HG03175 (cell line): ENCODE results near the gene KANSL1L.

Experiments
- ATAC-seq: cut with Tn5 transposase; IDR thresholded peaks from one replicate; pipeline ENCODE4 v1.9.1; 2021; ENCODE audit warnings: mild to moderate bottlenecking, moderate library complexity; ENCODE audit not compliant: unreplicated experiment

KANSL1L gene

GRCh38 chr2:210092791-210093190 is 78.4 kb downstream of the KANSL1L start:
- no peak for ATAC-seq

DNA sequence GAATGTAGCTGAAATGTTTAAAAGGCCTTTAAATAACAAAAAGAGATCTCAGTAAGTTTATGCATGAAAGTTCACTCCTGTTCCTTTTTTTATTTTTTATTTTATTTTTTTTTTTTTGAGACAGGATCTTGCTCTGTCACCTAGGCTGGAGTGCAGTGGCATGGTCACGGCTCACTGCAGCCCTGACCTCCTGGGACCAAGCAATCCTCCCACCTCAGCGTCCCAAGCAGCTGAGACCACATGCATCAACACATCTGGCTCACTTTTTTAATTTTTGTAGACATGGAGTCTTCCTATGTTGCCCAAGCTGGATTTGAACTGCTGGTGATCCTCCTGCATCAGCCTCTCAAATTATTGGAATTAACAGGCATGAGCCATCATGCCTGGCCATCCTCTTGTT is 84.3 kb downstream of the KANSL1L start:
- ATAC-seq: no peak

- no peak for ATAC-seq
Measured at GRCh38 chr2:210086292-210086691, 84.9 kb downstream of the KANSL1L start.

DNA sequence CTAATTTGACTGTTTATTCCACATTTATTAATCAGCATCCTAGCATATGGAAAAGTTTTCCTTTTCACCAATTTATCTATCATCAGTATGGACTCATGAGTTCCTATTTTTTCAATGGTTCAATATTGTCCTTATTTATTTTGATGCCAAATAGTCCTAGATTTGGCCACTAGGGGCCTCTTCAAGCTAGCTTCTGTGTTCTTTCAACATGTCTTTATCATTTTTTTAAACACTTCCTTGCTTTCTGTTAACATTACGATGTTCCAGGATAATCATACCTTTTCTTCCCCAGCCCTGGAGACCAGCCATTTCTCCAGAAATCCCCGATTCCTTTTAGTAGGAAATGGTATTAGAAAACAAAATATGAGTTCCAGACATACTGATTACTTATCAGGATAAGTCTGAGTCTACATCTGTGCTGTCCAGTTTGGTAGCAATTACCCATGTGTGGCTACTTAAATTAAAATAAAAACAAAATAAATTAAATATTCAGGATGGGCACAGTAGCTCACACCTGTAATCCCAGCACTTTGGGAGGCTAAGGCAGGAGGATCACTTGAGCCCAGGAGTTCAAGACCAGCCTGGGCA is 98.2 kb downstream of the KANSL1L start:
- peak; percentile 80 for ATAC-seq

GRCh38 chr2:210072493-210072892 is 98.7 kb downstream of the KANSL1L start:
- peak; percentile 7 for ATAC-seq

- no peak for ATAC-seq
Measured at GRCh38 chr2:210063306-210063705, 107.9 kb downstream of the KANSL1L start.

DNA sequence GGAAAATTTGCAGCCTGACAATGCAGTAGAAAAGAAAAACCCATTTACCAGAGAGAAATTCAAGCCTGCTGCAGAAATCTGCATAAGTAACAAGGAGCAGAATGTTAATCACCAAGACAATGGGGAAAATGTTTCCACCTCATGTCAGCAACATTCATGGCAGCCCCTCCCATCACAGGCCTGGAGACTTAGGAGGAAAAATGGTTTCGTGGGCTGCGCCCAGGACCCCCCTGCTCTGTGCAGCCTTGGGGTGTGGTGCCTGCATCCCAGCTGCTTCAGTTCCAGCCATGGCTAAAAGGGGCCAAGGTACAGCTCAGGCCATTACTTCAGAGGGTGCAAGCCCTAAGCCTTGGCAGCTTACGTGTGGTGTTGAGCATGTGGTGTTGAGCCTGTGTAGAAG is 115.4 kb downstream of the KANSL1L start:
- ATAC-seq: no peak

GRCh38 chr2:210054696-210055095 is 116.5 kb downstream of the KANSL1L start:
- ATAC-seq: no peak

- ATAC-seq: no peak
Measured at GRCh38 chr2:210050885-210051284, 120.3 kb downstream of the KANSL1L start.

- no peak for ATAC-seq
Measured at GRCh38 chr2:210049831-210050230, 121.4 kb downstream of the KANSL1L start.

DNA sequence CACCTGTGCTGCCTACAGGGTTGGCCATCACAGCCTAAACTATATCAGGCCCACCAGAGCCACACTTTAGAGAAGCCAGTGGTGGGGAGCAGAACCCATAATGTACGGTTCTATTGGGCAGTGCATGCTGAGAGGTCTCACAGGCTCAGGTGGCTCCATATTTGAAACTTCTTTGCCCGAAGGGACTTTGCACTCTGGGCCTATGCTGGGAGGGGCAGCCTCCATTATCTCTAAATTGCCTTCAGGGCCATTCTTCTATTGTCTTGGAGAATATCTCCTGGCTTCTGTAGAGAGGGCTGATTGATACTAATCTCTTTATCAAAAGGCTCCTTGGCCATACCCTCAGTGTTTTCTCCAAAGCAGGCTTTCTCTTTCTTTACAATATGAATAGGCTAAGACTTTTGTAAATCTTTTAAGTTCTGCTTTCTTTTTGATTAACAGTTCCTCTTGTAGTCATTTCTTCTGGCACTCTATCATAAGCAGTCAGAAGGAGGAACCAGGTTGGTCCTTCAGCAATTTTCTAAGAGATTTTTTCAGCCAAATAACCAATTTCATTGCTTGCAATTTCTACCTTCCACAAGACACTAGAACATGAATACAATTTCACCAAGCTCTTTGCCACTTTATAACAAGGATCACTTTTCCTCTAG is 124.2 kb downstream of the KANSL1L start:
- ATAC-seq: no peak

- ATAC-seq: no peak
Measured at GRCh38 chr2:210038078-210038477, 133.1 kb downstream of the KANSL1L start.

- no peak for ATAC-seq
Measured at GRCh38 chr2:210035679-210036078, 135.5 kb downstream of the KANSL1L start.

- no peak for ATAC-seq
Measured at GRCh38 chr2:210034087-210034683, 137.0 kb downstream of the KANSL1L start.

- no peak for ATAC-seq
Measured at GRCh38 chr2:210028178-210028577, 143.0 kb downstream of the KANSL1L start.

DNA sequence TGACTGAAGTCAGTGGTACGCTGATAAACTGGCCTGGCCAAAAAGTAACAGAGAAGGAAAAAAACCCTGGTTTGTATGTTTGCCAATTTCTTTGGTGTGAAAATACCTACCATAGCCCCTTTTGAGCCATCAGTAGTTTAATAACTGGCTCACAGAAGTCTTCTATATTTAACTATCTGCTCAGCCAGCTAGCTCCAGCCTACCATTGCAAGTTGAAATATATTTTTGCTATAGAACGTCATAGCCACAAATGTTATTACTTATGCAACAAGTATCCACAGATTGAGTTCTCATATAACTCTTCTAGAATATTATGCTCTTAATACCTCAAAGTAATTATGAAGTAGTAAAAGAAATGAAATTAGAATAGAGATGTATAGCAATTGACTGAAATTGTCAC is 143.6 kb downstream of the KANSL1L start:
- no peak for ATAC-seq

DNA sequence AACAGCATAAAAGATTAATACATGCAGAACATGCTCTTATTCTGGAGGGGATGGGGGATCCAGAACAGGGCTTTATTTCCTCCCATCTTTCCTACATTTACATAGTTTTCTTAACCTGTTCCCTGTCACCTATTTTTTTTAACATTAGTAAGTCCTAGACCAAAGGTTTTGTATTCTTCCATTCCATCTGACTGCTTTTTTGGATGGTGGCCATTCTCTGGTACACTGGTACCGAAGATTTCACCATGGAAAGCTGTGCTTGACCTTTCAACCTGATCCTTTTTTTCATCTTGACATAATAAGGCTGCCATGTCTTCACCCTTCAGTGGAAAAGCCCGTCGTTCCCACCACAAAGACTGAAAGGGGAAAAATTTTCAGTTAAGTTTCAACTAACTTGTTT is 148.4 kb downstream of the KANSL1L start:
- no peak for ATAC-seq

DNA sequence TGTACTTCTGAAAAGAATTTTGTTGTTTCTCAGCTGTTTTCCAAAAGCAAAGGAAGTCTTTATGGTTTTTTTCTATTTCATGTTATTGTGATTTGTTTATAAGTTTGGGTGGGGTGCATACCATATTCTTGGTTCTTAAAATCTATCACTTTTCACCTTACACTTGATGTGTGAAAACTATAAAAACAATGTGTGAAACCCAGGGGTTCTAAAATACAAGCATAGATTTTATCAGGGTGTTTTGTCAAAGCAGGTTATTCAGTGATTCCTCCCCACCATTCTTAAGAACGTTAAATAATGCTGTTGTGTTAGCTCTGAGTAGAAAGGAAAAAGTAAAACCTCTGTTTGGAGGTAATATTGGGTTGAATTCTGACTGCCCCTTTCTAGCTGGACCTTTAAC is 151.1 kb downstream of the KANSL1L start:
- ATAC-seq: no peak

DNA sequence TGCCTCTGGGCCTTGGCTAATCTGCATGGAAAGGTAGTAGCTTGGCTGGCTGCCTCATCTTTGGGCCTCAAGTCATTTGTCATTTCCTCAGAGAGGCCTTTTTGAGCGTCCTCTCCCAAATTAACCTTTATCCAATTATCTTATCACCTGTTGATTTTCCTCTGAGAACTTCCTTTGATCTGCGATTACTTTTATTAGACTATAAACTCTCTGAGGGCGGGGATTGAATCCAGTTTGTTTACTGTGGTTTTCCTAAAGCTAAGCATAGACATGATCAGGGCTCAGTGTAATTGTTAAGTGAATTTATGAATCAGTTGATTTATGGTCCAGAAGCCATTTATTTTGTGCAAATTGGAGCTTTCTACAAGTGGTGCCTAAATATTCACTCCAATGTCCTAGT is 161.3 kb downstream of the KANSL1L start:
- ATAC-seq: no peak

- peak; percentile 51 for ATAC-seq
Measured at GRCh38 chr2:210009126-210009525, 162.1 kb downstream of the KANSL1L start.

- no peak for ATAC-seq
Measured at GRCh38 chr2:210007895-210008294, 163.3 kb downstream of the KANSL1L start.

- ATAC-seq: no peak
Measured at GRCh38 chr2:210004881-210005280, 166.3 kb downstream of the KANSL1L start.

GRCh38 chr2:210003359-210003758 is 167.8 kb downstream of the KANSL1L start:
- no peak for ATAC-seq
